HG02943 (cell line): Measurements from ENCODE around the gene CELF1.
"Not testable (repeated sequence)": the region's sequence is repeated elsewhere in the genome, so short reads cannot be mapped to it uniquely, and the experiment has no call there.

ENCODE experiments used
- ATAC-seq: cut with Tn5 transposase; IDR thresholded peaks from one replicate; pipeline ENCODE4 v1.9.1; 2021; ENCODE audit warnings: mild to moderate bottlenecking, low read depth, moderate library complexity; ENCODE audit not compliant: unreplicated experiment

Gene CELF1

GRCh38 chr11:47460571-47461235, 92.2 kb downstream of the CELF1 start:
- no peak for ATAC-seq

GRCh38 chr11:47454258-47454671, 98.7 kb downstream of the CELF1 start:
- not testable (repeated sequence) for ATAC-seq

GRCh38 chr11:47453365-47453764, 99.6 kb downstream of the CELF1 start:
- ATAC-seq: no peak

- no peak for ATAC-seq
These were observed 100.9 kb downstream of the CELF1 start for GRCh38 chr11:47451990-47452389.

GRCh38 chr11:47451436-47451835, 101.5 kb downstream of the CELF1 start:
- no peak for ATAC-seq

GRCh38 chr11:47449541-47449940, 103.4 kb downstream of the CELF1 start:
- no peak for ATAC-seq

GRCh38 chr11:47448566-47449427, 104.1 kb downstream of the CELF1 start, which contains the start of gene RAPSN:
Gene RAPSN, minus strand, starts transcription at chr11:47449136. Its CDS starts 172 bp downstream, at chr11:47448964.
- ATAC-seq: no peak

GRCh38 chr11:47447906-47448305, 105.0 kb downstream of the CELF1 start:
- ATAC-seq: no peak

- ATAC-seq: no peak
These were observed 106.1 kb downstream of the CELF1 start for GRCh38 chr11:47446833-47447232.

- no peak for ATAC-seq
These were observed 107.1 kb downstream of the CELF1 start for GRCh38 chr11:47445840-47446239.

- ATAC-seq: no peak
These were observed 109.1 kb downstream of the CELF1 start for GRCh38 chr11:47443817-47444216.

- ATAC-seq: no peak
These were observed 109.8 kb downstream of the CELF1 start for GRCh38 chr11:47443028-47443700.

- ATAC-seq: no peak
These were observed 110.4 kb downstream of the CELF1 start for GRCh38 chr11:47442514-47442913.

GRCh38 chr11:47441421-47441820, 111.5 kb downstream of the CELF1 start:
- no peak for ATAC-seq

- ATAC-seq: no peak
These were observed 112.9 kb downstream of the CELF1 start for GRCh38 chr11:47440054-47440476.

GRCh38 chr11:47438721-47439120, 114.2 kb downstream of the CELF1 start:
- ATAC-seq: no peak

GRCh38 chr11:47437746-47438418, 115.0 kb downstream of the CELF1 start:
- no peak for ATAC-seq

GRCh38 chr11:47437218-47437745, 115.7 kb downstream of the CELF1 start:
- no peak for ATAC-seq

- no peak for ATAC-seq
These were observed 116.2 kb downstream of the CELF1 start for GRCh38 chr11:47436726-47437125.

GRCh38 chr11:47435687-47436086, 117.2 kb downstream of the CELF1 start:
- no peak for ATAC-seq
